ENCODE data around the gene CTU1. TPM values are rescaled to one million over a fixed set of nuclear protein-coding genes. Genes with fewer than 3 reads are reported as not detected.

CTU1 gene
- polyA plus RNA-seq, 1 experiment = 3.3 TPM

- H3K27me3 ChIP-seq (ENCODE audit: control insufficient read depth, insufficient read depth, low read length) = no peaks in the 10 kb centered on the region
- peak overlapping the region; percentile 68 for H3K4me3 ChIP-seq (ENCODE audit: low read depth, low read length)
- H3K36me3 ChIP-seq (ENCODE audit: control insufficient read depth, insufficient read depth, low read length) = peaks cover 7% of the 10 kb centered on the region
- DNase-seq (ENCODE audit: low read depth) = no peak
- ChIA-PET POLR2A (no interaction called here), CTCF (no interaction called here)
- no peak for TF ChIP-seq CTCF (IDR thresholded peaks at IDR 0.05; ENCODE audit: insufficient read depth, low read depth, low read length)
Observed at GRCh38 chr19:51107406-51108065, 673 bp downstream of the CTU1 start.

GRCh38 chr19:51103926-51104341 is 4.3 kb downstream of the CTU1 start:
- H3K4me3 ChIP-seq (ENCODE audit: low read depth, low read length) = no peak overlapping the region
- no peaks in the 10 kb centered on the region for H3K27me3 ChIP-seq (ENCODE audit: control insufficient read depth, insufficient read depth, low read length)
- CTCF ChIA-PET = no interaction called here
- POLR2A ChIA-PET = no interaction called here
- DNase-seq (ENCODE audit: low read depth) = no peak
- TF ChIP-seq CTCF (IDR thresholded peaks at IDR 0.05; ENCODE audit: insufficient read depth, low read depth, low read length) = no peak
- peaks cover 9% of the 10 kb centered on the region for H3K36me3 ChIP-seq (ENCODE audit: control insufficient read depth, insufficient read depth, low read length)

GRCh38 chr19:51102991-51103390 is 5.2 kb downstream of the CTU1 start:
- ChIA-PET POLR2A (no interaction called here), CTCF (interaction anchor here (1.6 kb wide), 1 partner anchor 9 kb away, joined by 4 read pairs; no protein-coding TSS in a partner anchor)
- no peak for DNase-seq (ENCODE audit: low read depth)

GRCh38 chr19:51101171-51101865 is 6.9 kb downstream of the CTU1 start:
- TF ChIP-seq CTCF (IDR thresholded peaks at IDR 0.05; ENCODE audit: insufficient read depth, low read depth, low read length) = no peak
- no peak for DNase-seq (ENCODE audit: low read depth)
- CTCF ChIA-PET = no interaction called here

More at GRCh38 chr19:51102991-51103390, 5.2 kb downstream of the CTU1 start:
- peaks cover 12% of the 10 kb centered on the region for H3K36me3 ChIP-seq (ENCODE audit: control insufficient read depth, insufficient read depth, low read length)
- no peak for TF ChIP-seq CTCF (IDR thresholded peaks at IDR 0.05; ENCODE audit: insufficient read depth, low read depth, low read length)
- no peaks in the 10 kb centered on the region for H3K27me3 ChIP-seq (ENCODE audit: control insufficient read depth, insufficient read depth, low read length)
- no peak overlapping the region for H3K4me3 ChIP-seq (ENCODE audit: low read depth, low read length)

GRCh38 chr19:51100601-51101000 is 7.6 kb downstream of the CTU1 start:
- POLR2A ChIA-PET = no interaction called here
- no peak for DNase-seq (ENCODE audit: low read depth)
- peaks cover 16% of the 10 kb centered on the region for H3K36me3 ChIP-seq (ENCODE audit: control insufficient read depth, insufficient read depth, low read length)

More at GRCh38 chr19:51101171-51101865, 6.9 kb downstream of the CTU1 start:
- Histone ChIP-seq H3K36me3 (ENCODE audit: control insufficient read depth, insufficient read depth, low read length) (peaks cover 14% of the 10 kb centered on the region), H3K27me3 (ENCODE audit: control insufficient read depth, insufficient read depth, low read length) (no peaks in the 10 kb centered on the region), H3K4me3 (ENCODE audit: low read depth, low read length) (no peak overlapping the region)
- POLR2A ChIA-PET = no interaction called here

More at GRCh38 chr19:51100601-51101000, 7.6 kb downstream of the CTU1 start:
- CTCF ChIA-PET = no interaction called here
- H3K4me3 ChIP-seq (ENCODE audit: low read depth, low read length) = no peak overlapping the region
- no peak for TF ChIP-seq CTCF (IDR thresholded peaks at IDR 0.05; ENCODE audit: insufficient read depth, low read depth, low read length)
- H3K27me3 ChIP-seq (ENCODE audit: control insufficient read depth, insufficient read depth, low read length) = no peaks in the 10 kb centered on the region
